Measurements from ENCODE around the gene MARCHF3.
"Not testable (repeated sequence)": the region's sequence is repeated elsewhere in the genome, so short reads cannot be mapped to it uniquely, and the experiment has no call there.

The MARCHF3 gene

DNA sequence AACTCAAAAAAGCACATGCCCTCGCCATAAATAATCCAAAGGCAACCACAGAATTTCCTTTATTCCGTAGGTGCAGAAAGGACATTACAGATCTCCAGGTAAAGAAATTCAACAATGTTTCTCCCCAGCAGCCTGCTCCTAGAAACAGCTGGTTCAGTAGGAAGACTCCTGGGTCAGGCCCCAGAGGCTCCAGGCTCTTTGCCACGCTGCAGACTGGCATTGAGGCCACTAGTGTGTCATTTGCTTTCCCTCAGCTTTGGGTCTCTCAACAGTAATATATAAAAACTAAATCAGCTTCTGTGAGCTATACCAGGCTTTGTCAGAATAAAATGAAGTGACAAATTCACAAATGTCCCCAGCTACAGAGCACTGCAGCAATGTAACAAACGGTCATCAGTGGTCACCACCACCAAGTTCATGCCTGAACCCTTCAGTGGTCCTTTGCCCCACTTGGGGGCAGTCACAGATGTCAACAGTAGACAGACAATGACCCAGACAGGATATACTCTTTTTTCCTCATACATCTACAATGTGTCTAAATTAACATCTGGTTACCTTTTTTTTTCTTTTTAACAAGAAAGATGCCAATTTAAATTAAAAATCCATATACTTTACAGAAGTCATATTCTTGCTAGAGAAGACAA is 93.5 kb downstream of the MARCHF3 start:
- DNase-seq = no peak
- intact Hi-C loops (cut with DNase I) = no loop called here

DNA sequence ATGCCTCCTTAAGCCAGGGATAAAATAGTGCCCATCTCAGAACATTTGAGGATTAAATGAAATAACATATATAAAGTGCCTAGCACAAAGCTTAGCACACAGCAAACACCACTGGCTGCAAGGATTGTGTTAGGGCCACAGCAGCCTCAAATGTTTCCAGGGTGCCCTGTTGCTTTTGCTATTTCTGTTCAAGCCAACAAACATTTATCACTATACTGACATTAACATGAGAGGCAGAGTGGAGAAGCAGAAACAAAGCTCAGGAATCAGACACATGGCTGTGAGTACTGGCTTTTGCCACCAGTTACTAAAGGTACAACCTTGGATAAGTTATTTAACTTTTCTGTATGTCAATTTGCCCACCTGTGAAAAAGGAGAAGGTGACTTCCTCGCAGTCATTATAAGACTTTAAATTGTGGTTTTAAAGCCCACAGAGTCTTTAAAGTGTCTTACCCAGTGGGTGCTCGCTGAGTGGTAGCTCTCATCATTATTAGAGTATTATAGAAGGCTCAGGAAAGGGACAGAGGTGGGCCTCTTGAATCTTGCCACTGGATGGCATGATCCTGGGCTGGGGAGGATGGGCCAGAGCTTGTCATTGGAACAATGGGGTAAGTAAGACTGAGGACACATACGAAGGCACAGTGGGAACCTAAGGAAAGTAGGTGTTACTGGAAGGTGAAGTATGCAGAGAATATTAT is 98.2 kb downstream of the MARCHF3 start:
- no peak for DNase-seq
- intact Hi-C loops (cut with DNase I) = no loop called here

DNA sequence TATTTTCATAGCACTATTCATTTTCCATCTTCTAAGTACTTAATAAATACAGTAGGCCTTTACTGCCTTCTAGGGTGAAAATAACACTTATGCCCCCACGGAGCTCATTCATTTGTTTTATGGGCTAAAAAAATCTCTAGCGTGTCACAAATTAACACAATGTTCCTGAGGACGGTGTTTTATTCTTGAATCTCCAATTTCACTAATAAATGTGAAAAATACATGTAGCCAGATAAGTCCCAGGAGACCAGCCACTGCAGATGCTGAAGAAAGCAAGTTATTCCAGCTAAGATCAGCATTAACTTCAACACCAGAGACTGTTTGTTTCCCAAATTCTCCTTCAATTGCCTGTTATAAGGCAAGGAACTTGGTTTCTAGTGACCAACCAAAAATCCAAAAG is 102.3 kb downstream of the MARCHF3 start:
- DNase-seq = no peak
- intact Hi-C loops (cut with DNase I) = no loop called here

DNA sequence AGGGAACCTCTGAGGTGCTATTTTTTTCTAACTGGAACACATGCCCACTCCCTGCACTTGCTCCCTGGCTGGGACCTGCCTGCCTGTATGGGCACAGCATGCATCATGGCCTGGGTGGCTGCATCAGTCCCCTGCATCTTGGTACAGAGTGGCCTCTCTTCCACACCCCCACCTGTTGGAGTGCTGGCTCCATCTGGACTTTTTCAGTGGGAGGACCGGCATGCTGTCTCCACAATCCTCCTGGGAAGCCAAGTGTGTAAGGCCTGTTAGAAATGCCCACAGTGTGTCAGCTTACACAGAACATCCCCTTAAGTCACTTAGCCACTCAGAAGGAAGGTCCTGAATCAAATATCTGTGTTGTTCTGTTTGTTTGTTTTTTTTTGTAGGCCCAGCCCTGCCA is 102.9 kb downstream of the MARCHF3 start:
- intact Hi-C loops (cut with DNase I) = no loop called here
- no peak for DNase-seq

DNA sequence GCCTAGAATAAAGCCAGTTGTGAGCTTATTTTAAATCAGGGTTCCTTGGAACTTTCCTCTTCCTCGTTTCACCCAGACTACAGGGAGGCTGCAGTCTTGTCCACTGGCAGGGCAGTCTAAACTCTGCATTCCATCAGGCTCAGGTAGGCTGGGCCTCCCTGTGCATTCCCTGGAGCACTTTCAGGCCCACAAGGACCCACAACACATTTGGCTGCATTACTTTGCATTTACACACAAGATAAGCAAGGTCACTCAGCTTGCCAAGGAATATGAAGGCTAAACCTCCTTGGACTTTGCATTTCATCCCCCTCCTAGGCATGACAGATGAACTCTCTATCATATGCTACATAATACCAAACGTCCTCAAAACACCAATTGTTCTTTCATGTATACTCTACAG is 104.2 kb downstream of the MARCHF3 start:
- intact Hi-C loops (cut with DNase I) = no loop called here
- DNase-seq = no peak

DNA sequence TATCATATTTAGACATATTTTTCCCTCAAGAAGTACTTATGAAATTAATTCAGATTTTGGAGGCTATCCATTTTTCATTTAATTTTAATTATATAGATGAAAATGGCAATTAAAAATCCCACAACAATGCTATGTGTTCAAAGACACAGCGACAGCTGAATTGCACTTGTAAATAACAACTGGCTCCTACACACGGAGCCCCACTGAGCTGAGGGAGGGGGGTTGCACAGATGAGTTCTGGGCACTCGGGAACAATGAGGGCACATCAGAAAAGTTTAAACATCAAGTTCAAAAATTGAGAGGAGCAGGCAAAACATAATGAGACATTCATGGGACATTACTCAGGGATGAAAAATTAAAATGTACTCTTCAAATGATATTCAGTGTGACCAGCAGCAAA is 104.9 kb downstream of the MARCHF3 start:
- DNase-seq = no peak
- intact Hi-C loops (cut with DNase I) = no loop called here

DNA sequence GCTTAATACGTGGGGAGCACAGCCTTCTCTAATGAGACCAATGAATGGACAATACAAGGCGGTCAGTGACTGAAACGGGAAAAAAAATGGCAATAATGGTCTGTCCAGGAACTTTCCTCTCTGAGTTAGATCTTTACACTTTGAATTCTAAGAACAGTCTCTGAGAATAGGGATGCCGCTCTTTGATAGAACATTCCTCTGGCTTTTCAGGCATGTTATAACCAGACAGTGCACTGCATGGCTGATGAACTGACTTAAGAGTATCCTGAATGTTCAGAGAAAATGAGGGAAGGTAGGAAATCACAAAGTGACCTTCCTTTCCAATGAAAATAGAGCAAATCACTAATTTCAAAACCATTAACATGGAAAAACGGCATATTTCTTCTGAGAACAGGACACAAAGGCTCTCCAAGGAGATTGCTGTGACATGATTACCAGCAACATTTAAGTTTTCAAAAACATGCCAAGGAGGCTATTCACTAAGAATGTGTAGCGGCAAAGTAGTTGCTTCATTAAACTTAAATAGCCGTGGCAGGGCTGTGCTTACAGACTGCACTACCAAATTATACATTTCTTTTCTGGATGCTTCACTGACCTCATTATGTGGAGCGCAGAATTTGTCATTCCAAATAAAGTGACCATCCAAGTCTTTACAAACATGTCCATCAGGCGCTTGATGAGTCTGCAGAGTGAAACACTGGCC is 105.9 kb downstream of the MARCHF3 start:
- no peak for DNase-seq
- intact Hi-C loops (cut with DNase I) = no loop called here

DNA sequence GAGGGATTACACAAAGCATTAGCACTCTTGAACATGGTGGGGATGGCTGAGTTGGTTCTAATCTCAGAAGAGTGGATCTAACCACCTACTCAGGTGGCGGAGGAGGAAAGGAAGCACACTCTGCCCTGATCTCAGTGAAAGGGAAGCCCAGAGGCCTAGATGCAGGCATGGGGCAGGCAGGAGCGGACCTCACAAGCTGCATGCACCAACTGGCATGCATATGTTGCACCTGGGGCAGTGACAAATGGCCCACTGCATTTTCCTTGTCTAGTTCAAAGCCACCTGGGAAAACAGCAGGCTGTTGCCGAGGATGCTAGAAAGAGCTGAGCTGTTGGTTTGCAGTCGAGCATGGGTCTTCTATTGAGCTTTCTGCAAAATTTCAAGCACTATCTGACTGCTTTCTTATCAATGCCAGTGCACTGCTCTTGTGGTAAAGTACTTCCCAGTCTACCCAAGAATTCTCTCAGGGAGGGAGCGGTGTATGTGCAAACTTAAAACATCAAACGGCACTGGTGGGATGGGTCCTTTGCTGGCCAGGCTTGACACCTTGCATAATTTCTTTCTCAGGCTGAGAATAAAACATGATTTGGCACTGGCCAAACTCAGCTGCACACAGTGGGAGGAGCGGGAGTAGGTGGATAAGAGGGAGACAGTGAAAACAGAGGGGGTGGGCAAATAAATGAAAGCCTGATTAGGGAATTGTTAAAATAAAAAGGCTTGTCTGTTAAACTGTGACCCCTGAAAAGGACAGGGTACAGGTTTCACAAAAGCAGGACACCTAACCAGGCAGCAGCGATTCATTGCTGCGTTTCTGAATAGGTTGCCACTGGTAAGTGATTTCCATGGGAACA is 108.9 kb downstream of the MARCHF3 start:
- intact Hi-C loops (cut with DNase I) = no loop called here
- no peak for DNase-seq

DNA sequence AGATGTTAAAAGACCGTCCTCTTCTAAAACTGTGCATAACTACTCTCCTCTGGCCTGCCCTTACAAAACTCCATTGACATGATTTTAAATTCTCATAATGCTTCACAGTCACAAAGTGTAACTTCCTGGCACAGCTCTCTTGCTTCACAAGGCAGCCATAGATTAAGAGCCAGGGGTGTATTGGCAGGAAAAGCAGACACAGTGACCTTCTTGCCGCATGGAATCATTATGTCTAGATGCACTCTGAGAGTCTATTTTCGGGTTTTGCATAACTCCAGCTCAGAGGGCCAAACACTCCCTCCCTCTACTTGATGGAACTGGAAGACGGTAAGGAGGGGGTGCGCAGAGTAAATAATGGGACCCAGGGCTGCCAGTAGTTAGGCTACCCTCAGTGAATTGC is 110.1 kb downstream of the MARCHF3 start:
- intact Hi-C loops (cut with DNase I) = no loop called here
- DNase-seq = peak in 13 of 42 donors; percentile 17 to 50 (median 25)

DNA sequence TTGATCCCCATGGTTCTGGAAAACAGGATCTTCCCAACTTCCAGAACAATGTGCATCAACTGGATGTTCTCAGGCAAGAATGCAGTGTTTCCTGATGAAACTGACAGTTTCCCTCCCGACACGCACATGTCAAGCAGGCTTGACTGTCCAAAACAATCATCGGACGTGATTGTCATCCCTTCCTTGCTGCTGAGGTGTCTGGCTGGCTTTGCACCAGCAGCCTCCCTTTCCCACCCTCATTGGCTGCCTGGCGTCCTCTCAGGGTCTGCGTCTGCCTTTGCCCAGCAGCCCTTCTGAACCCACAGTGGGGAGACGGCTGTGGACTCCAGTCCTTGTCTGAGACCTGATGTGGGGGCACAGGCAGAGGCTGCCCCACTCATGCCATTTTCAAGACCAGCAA is 110.8 kb downstream of the MARCHF3 start:
- no peak for DNase-seq
- intact Hi-C loops (cut with DNase I) = no loop called here

DNA sequence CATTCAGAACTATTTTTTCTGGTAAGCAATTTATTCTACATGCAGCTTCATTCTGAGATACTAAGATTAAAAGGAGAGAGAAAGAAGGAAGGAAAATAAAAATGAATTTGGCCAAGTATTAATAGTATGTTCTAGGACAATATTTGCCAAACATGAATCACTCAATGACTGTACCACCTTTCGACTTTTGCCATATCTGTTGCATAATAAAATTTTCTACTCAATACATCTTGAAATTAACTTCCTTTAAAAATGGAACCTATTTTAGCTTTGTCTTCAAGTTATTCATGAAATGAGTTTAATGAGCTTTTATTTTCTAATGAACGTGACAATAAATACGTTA is 111.8 kb downstream of the MARCHF3 start:
- intact Hi-C loops (cut with DNase I) = no loop called here
- no peak for DNase-seq

DNA sequence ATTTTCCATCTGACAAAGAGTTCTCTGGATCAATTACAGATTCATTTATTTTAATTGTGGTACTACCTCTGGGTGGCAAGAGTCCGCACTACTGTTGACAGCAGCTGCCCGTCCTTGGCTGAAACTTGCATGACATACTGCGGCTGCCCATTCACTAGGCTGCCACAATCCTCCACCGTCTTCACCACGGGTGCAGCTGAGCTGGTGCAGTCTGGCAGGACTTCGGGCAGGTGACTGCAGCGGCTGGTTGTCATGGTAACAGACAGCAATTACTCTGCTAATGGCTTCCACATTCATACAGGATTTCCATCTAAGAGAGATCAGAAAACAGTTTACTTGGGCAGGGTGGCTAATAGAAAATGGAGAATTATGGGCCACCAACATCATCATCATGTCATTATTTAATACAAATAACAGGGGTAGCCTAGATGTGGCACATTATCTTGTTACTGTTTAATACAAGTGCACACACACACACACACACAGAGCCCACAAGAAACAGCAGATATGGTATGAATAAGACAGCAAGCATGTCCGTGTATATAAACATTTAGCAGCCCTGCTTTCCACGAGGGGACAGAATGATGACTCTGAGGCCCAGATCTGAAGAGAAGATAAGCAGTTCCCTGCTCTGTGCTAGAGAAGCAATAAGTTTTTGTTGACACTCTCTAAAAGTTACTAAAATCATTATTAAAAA is 112.3 kb downstream of the MARCHF3 start:
- DNase-seq = peak; percentile 13 to 82 (median 50)
- intact Hi-C loops (cut with DNase I) = no loop called here

DNA sequence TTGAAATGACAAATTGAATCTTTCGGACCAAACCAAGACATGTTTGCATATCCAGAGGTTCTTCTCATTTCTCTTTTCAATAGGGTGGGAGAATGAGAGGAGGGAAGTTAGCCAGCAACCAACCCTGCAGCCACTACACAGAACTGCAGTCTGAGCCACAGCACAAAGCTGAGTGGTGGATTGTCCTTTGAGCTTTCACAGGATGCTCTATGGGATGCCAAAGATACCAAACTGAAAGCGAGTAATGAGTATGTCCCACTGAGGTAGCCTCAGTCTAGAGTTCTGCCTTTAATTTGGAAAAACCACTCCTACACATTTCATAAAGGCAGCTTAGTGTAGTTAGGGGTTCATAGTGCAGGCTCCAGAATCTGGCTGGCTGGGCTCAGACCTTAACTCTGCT is 114.9 kb downstream of the MARCHF3 start:
- DNase-seq = no peak
- intact Hi-C loops (cut with DNase I) = no loop called here

DNA sequence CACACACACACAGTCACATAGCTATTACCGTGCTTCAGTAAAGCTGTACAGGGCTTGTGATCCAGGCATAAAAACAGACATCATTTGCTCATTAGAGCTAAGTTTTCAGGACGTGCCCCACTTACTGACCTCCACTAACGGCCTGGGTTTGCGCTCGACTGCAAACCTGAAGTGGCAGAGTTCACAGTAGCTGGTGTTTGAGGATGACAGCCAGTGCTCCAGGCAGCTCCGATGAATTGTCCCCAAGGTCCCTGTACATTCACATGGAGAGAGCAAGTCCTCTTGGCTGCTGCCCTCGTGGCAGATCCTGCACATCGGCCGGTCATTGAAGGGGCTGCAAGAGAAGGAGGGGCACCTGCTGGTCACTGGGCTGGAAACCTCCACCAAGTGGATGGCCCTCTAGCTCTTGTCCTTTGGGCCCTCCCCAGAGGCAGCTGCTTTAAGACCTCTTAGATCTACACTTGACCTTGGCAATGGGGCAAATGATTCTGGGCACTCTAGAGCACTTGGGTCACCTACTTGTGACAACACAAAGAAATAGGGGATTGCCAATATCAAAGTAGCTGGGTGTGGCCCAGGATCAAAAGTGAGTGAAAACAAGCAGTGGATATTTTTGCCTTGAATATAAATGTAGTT is 115.4 kb downstream of the MARCHF3 start:
- intact Hi-C loops (cut with DNase I) = no loop called here
- no peak for DNase-seq

DNA sequence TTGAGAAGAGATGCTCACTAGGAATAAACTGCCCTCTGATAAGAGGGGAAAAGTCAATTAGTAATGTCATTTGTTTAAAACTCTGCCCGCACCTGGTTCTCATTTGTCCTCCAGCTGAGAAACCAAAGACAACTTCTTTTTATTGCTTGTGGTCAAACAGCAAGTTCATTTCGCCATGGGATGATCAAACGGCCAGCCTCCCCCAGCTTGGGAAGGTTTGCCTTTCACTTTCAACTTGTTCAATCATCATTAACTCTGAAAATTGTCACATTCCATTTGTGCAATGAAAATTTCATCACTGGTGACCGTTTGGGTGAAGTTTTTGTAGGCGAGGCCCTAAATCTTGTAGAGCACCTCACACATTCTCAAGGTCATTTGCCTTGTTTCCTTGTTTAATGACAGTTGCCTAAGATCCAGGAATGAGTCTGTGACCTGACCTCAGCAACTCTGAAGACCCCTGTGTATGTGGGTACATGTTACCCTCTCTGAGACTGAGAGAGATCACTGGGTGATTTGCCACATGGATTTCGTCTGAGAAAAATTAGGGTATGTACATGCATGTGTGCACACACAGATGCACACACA is 117.7 kb downstream of the MARCHF3 start:
- no peak for DNase-seq
- intact Hi-C loops (cut with DNase I) = no loop called here

DNA sequence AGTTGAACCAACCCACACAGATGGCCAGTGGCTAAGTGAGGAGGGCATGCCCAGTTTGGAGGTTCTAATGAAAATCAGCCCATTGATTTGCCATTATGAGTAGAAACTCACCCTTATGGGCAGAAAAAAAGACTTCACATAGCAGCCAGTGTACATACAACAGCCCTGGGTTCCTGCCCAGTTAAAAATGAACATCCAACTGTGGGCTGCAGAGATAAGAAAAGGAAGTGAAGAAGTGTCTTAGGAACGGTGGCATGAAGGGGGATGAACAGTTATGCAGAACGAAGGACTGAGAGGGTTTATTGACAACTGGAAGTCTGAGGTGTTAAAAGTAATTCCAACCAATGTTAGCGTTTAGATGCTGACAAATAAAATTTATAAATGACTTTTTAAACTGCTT is 118.4 kb downstream of the MARCHF3 start:
- no peak for DNase-seq
- intact Hi-C loops (cut with DNase I) = no loop called here

DNA sequence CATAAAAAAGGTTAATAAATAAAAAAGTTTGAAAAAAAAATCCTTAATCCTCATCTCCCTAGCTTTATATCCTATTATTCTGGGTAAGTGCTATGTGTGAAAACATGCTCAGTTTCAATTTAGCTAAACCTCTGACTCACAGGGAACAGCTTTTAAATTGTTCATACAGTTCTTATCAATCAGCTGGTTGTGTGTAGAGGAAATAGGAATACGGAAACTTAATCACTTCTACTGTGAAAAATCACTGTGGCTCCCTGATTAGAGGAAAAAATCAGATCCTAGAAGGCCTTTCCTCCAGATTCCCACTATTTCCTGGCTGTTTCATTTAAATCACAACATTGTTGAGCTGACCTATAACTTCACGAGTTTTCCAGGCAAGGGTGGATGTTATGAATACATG is 120.5 kb downstream of the MARCHF3 start:
- no peak for DNase-seq
- intact Hi-C loops (cut with DNase I) = no loop called here

DNA sequence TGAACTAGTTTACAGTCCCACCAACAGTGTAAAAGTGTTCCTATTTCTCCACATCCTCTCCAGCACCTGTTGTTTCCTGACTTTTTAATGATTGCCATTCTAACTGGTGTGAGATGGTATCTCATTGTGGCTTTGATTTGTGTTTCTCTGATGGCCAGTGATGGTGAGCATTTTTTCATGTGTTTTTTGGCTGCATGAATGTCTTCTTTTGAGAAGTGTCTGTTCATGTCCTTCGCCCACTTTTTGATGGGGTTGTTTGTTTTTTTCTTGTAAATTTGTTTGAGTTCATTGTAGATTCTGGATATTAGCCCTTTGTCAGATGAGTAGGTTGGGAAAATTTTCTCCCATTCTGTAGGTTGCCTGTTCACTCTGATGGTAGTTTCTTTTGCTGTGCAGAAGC is 126.0 kb downstream of the MARCHF3 start:
- intact Hi-C loops (cut with DNase I); DNase-seq: not testable (repeated sequence)
